Measurements from ENCODE around the gene PIAS4. TPM values are rescaled to one million over a fixed set of nuclear protein-coding genes. Genes with fewer than 3 reads are reported as not detected.
A peak's percentile ranks its signal among the peaks of the same experiment; 100 is the strongest.

Gene PIAS4
- total RNA-seq, 1 donor: 21.4 TPM

DNA sequence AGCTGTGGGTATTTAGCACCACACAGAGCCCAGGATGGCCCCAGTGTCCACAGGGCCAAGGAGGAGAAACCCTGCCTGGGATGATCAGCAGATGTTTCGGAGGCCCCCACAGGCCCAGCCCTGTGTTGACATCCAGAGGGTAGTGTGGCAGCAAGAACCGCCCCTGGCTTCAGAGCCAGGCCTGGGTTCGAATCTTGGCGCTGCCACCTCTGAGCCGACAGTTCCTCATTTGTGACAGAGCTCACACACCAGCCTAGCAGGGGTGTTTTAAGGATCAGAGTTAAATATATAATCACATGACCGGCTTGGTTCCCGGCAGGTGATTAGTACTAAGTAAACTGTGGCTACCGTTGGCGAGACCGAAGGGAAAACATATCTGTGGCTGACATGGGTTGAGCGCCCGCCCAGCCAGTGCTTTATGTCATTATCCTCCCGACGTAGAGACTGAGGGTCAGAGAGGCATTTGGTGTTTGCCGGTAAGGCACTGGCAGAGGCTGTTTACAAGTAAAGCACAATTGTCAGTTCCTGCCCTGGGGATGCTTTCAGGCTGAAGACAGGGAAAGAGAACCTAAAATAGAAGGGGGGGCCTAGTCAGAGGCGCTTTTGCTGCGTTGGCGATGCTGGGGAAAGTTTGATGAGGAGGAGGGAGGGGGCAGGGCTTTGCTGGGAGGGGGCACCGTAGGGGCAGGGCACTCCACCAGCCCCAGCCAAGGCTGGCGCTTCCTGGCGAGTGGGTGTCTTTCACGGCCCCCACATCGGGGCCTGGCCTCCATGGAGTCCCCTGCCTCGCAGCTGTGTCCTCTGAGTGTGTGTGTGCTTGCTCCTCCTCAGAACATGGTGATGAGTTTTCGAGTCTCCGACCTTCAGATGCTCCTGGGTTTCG, 4.8 kb downstream of the PIAS4 start:
- H3K9me3 ChIP-seq (ENCODE audit: low read depth, low read length): no peaks in the 10 kb centered on the region
- peaks cover 30% of the 10 kb centered on the region for H3K36me3 ChIP-seq (ENCODE audit: insufficient read depth, low read length)
- H3K27ac ChIP-seq (ENCODE audit: low read depth, low read length): no peak overlapping the region
- H3K79me2 ChIP-seq (ENCODE audit: insufficient read depth, low read length): peaks cover 94% of the 10 kb centered on the region
- H2AFZ ChIP-seq (ENCODE audit: low read length): no peak overlapping the region
- TF ChIP-seq CTCF (IDR thresholded peaks at IDR 0.05; ENCODE audit: extremely low read depth, low read depth, low read length): no peak
- H3K27me3 ChIP-seq (ENCODE audit: insufficient read depth, low read length): no peaks in the 10 kb centered on the region
- peak; percentile 62 for DNase-seq (ENCODE audit: insufficient read length, low spot score, missing footprints)
- H3K4me1 ChIP-seq (ENCODE audit: insufficient read depth, low read length): peaks cover 10% of the 10 kb centered on the region
- H3K4me2 ChIP-seq (ENCODE audit: insufficient read depth, low read length): no peak overlapping the region
- H3K4me3 ChIP-seq (ENCODE audit: insufficient read depth, low read length): no peak overlapping the region
- peaks cover 77% of the 10 kb centered on the region for H4K20me1 ChIP-seq (ENCODE audit: insufficient read depth, low read length)

- H3K9me3 ChIP-seq (ENCODE audit: low read depth, low read length): no peaks in the 10 kb centered on the region
Measured at GRCh38 chr19:4012975-4013634, 5.6 kb downstream of the PIAS4 start.

GRCh38 chr19:4013886-4014540, 6.5 kb downstream of the PIAS4 start:
- Histone ChIP-seq H2AFZ (ENCODE audit: low read length) (no peak overlapping the region), H3K79me2 (ENCODE audit: insufficient read depth, low read length) (peaks cover 91% of the 10 kb centered on the region), H3K4me1 (ENCODE audit: insufficient read depth, low read length) (peaks cover 2% of the 10 kb centered on the region), H3K4me3 (ENCODE audit: insufficient read depth, low read length) (no peak overlapping the region), H3K36me3 (ENCODE audit: insufficient read depth, low read length) (peaks cover 30% of the 10 kb centered on the region), H3K9me3 (ENCODE audit: low read depth, low read length) (no peaks in the 10 kb centered on the region), H3K27me3 (ENCODE audit: insufficient read depth, low read length) (no peaks in the 10 kb centered on the region), H3K4me2 (ENCODE audit: insufficient read depth, low read length) (no peak overlapping the region), H3K27ac (ENCODE audit: low read depth, low read length) (no peak overlapping the region), H4K20me1 (ENCODE audit: insufficient read depth, low read length) (peaks cover 71% of the 10 kb centered on the region)
- no peak for TF ChIP-seq CTCF (IDR thresholded peaks at IDR 0.05; ENCODE audit: extremely low read depth, low read depth, low read length)
- peak; percentile 66 for DNase-seq (ENCODE audit: insufficient read length, low spot score, missing footprints)

More at GRCh38 chr19:4012975-4013634, 5.6 kb downstream of the PIAS4 start:
- Histone ChIP-seq H3K27me3 (ENCODE audit: insufficient read depth, low read length) (no peaks in the 10 kb centered on the region), H3K4me1 (ENCODE audit: insufficient read depth, low read length) (peaks cover 10% of the 10 kb centered on the region), H2AFZ (ENCODE audit: low read length) (no peak overlapping the region), H3K36me3 (ENCODE audit: insufficient read depth, low read length) (peaks cover 30% of the 10 kb centered on the region), H3K4me3 (ENCODE audit: insufficient read depth, low read length) (no peak overlapping the region), H3K79me2 (ENCODE audit: insufficient read depth, low read length) (peaks cover 91% of the 10 kb centered on the region), H4K20me1 (ENCODE audit: insufficient read depth, low read length) (peaks cover 77% of the 10 kb centered on the region), H3K27ac (ENCODE audit: low read depth, low read length) (no peak overlapping the region), H3K4me2 (ENCODE audit: insufficient read depth, low read length) (no peak overlapping the region)
- DNase-seq (ENCODE audit: insufficient read length, low spot score, missing footprints): peak; percentile 56
- no peak for TF ChIP-seq CTCF (IDR thresholded peaks at IDR 0.05; ENCODE audit: extremely low read depth, low read depth, low read length)

Measured in osteoblast (primary cell).